Inferior parietal cortex (tissue), 1 donor: ENCODE results near the gene KLHL18.

ENCODE experiments used
- DNase-seq: peaks from one replicate; pipeline ENCODE4 v3.0.0-alpha.2; 2016; ENCODE audit errors: extremely low spot score

The KLHL18 gene

GRCh38 chr3:47394140-47394870, 111.6 kb downstream of the KLHL18 start:
- DNase-seq = no peak

GRCh38 chr3:47394881-47395280, 112.1 kb downstream of the KLHL18 start:
- peak; percentile 47 for DNase-seq
